PC-9 (cell line): ENCODE measurements around the gene SRPRB.

Experiments
- EZH2 ChIP-seq: fragments of 200-600 bp; sonication (generic); IDR thresholded peaks from 2 replicates; pipeline ENCODE4 v1.8.0; 2017; ENCODE audit warnings: antibody characterized with exemption, low read depth
- TF ChIP-seq, protein P1 (sequence below): fragments of 200-600 bp; sonication (generic); conservative IDR thresholded peaks from 2 replicates; pipeline ENCODE4 v1.6.1; 2017; ENCODE audit warnings: mixed run types, antibody characterized with exemption, mild to moderate bottlenecking, moderate library complexity

- TF ChIP-seq, protein P1, sequence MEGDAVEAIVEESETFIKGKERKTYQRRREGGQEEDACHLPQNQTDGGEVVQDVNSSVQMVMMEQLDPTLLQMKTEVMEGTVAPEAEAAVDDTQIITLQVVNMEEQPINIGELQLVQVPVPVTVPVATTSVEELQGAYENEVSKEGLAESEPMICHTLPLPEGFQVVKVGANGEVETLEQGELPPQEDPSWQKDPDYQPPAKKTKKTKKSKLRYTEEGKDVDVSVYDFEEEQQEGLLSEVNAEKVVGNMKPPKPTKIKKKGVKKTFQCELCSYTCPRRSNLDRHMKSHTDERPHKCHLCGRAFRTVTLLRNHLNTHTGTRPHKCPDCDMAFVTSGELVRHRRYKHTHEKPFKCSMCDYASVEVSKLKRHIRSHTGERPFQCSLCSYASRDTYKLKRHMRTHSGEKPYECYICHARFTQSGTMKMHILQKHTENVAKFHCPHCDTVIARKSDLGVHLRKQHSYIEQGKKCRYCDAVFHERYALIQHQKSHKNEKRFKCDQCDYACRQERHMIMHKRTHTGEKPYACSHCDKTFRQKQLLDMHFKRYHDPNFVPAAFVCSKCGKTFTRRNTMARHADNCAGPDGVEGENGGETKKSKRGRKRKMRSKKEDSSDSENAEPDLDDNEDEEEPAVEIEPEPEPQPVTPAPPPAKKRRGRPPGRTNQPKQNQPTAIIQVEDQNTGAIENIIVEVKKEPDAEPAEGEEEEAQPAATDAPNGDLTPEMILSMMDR: no peak
- no peak for TF ChIP-seq EZH2
These were observed 29.8 kb downstream of the SRPRB start for GRCh38 chr3:133835418-133835743.
